ENCODE measurements around the gene SDK1.

The SDK1 gene

DNA sequence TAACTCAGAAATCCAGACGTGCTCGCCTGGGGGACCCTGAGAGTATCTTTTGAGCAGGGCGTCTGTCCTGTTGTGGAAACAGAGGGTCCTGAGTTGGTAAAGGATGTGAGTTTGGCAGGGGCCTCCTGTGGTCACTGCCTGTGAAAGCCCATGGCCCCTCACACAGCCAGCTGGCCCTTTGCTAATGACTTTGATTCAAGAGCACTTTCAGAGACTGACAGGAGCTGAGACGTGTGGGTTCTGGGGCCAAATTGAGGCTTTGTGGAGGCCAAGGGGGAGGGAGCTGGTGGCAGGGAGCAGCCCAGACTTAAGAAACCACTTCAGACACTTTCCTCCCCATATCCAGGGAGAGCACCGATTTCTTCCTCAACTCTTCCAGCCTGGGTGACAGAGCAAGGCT lies 921.6 kb downstream of the SDK1 start:
- in situ Hi-C loops (cut with MboI; ENCODE audit: low pct_unique_long_range_greater_than_20kb, low sequenced_read_pairs, unreplicated experiment), result no loop called here
- TF ChIP-seq, protein P1, sequence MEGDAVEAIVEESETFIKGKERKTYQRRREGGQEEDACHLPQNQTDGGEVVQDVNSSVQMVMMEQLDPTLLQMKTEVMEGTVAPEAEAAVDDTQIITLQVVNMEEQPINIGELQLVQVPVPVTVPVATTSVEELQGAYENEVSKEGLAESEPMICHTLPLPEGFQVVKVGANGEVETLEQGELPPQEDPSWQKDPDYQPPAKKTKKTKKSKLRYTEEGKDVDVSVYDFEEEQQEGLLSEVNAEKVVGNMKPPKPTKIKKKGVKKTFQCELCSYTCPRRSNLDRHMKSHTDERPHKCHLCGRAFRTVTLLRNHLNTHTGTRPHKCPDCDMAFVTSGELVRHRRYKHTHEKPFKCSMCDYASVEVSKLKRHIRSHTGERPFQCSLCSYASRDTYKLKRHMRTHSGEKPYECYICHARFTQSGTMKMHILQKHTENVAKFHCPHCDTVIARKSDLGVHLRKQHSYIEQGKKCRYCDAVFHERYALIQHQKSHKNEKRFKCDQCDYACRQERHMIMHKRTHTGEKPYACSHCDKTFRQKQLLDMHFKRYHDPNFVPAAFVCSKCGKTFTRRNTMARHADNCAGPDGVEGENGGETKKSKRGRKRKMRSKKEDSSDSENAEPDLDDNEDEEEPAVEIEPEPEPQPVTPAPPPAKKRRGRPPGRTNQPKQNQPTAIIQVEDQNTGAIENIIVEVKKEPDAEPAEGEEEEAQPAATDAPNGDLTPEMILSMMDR (IDR thresholded peaks at IDR 0.05; ENCODE audit: extremely low read depth, insufficient read depth, missing control alignments), result no peak
- no peak for DNase-seq (ENCODE audit: low spot score)

GRCh38 chr7:4225361-4225771 lies 924.3 kb downstream of the SDK1 start:
- DNase-seq (ENCODE audit: low spot score), result no peak
- TF ChIP-seq, protein P1 (IDR thresholded peaks at IDR 0.05; ENCODE audit: extremely low read depth, insufficient read depth, missing control alignments), result no peak
- in situ Hi-C loops (cut with MboI; ENCODE audit: low pct_unique_long_range_greater_than_20kb, low sequenced_read_pairs, unreplicated experiment), result no loop called here

DNA sequence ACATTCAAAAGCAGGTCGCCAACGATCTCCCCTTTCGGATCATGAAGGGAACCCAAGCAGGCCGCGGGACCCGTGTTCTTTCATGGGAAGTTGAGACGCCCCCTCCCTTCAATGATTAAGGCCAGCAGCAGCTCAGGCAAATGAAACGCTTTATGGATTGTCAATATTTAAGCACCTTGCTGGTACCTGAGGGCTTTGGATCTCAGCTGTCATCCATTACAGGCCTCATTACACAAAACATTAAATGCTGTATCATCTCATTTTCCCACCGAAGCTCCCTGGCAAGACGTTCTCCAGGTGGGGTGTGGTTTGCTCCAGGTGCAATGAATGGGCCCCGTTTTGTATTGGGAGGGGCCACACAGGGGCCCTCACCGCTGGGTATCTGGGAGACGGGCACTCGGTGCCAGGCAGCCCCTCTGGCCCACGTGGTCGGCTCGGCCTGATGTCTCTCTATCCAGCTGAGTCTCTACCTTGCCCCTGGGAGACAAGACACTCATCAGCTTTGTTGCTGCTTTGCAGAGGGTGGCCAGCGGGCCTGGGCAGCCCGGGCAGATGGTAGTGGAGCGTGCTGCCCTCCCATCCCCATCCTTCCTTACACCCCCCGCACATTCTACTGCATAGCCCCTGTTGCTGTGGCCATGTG lies 925.0 kb downstream of the SDK1 start:
- in situ Hi-C loops (cut with MboI; ENCODE audit: low pct_unique_long_range_greater_than_20kb, low sequenced_read_pairs, unreplicated experiment), result no loop called here
- TF ChIP-seq, protein P1 (IDR thresholded peaks at IDR 0.05; ENCODE audit: extremely low read depth, insufficient read depth, missing control alignments), result no peak
- DNase-seq (ENCODE audit: low spot score), result no peak

- no peak for DNase-seq (ENCODE audit: low spot score)
- TF ChIP-seq, protein P1 (IDR thresholded peaks at IDR 0.05; ENCODE audit: extremely low read depth, insufficient read depth, missing control alignments), result no peak
- in situ Hi-C loops (cut with MboI; ENCODE audit: low pct_unique_long_range_greater_than_20kb, low sequenced_read_pairs, unreplicated experiment), result no loop called here
Observed at GRCh38 chr7:4226524-4226882, 925.5 kb downstream of the SDK1 start.

- TF ChIP-seq, protein P1 (IDR thresholded peaks at IDR 0.05; ENCODE audit: extremely low read depth, insufficient read depth, missing control alignments), result no peak
- in situ Hi-C loops (cut with MboI; ENCODE audit: low pct_unique_long_range_greater_than_20kb, low sequenced_read_pairs, unreplicated experiment), result no loop called here
- no peak for DNase-seq (ENCODE audit: low spot score)
Observed at GRCh38 chr7:4227105-4228010, 926.3 kb downstream of the SDK1 start.

- TF ChIP-seq, protein P1 (IDR thresholded peaks at IDR 0.05; ENCODE audit: extremely low read depth, insufficient read depth, missing control alignments), result no peak
- in situ Hi-C loops (cut with MboI; ENCODE audit: low pct_unique_long_range_greater_than_20kb, low sequenced_read_pairs, unreplicated experiment), result no loop called here
- DNase-seq (ENCODE audit: low spot score), result no peak
Observed at GRCh38 chr7:4230352-4230751, 929.3 kb downstream of the SDK1 start.
